Dedifferentiated amniotic fluid mesenchymal stem cell (primary cell): ENCODE data around the gene ALOX15B.
"Not testable (repeated sequence)": the region's sequence is repeated elsewhere in the genome, so short reads cannot be mapped to it uniquely, and the experiment has no call there.

ENCODE experiments used
- DNase-seq: peaks from one replicate; pipeline ENCODE4 v3.0.0-alpha.2; 2016; ENCODE audit errors: extremely low spot score

The ALOX15B gene

DNA sequence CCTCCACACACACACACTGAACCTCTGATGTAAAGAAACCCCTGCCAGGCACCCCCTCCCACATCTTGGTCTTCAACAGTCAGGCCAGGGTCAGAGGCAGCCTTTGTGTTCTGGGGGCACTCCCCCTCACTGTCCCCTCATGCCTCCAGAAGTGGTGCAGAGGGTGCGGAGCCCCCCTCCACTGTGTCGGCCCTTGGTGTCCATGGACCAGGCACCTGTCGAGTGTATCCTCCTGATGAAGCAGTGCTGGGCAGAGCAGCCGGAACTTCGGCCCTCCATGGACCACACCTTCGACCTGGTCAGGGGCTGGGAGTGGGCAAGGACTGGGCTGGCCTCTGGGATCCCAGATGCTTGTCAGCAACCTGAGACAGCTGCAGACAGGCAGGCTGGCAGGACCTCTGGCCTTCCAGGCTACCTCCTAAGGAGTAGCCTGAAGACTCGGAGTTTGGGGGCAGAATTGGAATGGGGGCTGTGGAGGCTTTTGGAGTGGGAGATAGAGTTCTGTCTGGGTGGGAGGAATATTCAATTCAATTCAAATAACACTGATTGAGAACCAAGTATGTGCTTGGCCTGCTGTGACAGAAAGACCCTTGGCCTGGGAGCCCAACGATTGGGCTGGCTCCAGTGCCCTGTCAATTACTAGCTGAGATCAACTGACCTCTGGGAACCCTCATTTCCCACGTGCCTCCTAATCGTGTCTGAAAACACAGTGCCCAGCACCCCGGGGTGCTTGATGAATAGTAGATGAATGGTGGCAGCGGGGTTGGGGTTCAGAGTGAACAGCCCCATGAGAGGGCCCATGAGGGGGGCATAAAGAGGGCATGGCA, 24.9 kb upstream of the ALOX15B start:
- no peak for DNase-seq

DNA sequence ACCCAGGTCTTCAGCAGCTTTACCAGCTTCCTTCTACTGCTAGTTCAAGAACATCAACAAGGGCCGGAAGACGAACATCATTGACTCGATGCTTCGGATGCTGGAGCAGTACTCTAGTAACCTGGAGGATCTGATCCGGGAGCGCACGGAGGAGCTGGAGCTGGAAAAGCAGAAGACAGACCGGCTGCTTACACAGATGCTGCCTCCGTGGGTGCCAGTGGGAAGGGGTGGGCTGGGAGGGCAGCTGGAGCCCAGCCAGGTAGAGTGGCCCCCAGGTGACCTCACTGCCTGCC, 24.4 kb upstream of the ALOX15B start:
- no peak for DNase-seq

DNA sequence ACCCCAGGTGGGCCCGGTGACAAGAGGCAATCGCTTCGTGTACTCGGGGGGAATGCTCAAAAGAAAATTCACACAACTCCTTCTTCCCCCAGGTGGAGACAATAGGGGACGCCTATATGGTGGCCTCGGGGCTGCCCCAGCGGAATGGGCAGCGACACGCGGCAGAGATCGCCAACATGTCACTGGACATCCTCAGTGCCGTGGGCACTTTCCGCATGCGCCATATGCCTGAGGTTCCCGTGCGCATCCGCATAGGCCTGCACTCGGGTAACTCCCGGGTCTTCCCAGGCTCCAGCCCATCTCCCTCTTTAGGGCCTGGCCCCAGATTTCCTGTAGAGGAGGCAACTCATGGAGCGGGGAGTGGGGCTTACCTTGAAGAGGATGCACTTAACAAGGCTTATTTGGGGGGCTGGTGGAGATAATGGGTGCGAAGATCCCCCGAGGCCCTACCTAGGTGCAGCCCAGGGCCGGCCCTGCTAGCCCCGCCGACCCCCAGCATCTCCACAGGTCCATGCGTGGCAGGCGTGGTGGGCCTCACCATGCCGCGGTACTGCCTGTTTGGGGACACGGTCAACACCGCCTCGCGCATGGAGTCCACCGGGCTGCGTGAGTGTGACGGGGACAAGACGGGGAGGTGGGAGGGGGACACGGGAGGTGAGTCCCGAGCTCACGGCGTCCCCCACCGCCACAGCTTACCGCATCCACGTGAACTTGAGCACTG, 23.5 kb upstream of the ALOX15B start:
- no peak for DNase-seq

DNA sequence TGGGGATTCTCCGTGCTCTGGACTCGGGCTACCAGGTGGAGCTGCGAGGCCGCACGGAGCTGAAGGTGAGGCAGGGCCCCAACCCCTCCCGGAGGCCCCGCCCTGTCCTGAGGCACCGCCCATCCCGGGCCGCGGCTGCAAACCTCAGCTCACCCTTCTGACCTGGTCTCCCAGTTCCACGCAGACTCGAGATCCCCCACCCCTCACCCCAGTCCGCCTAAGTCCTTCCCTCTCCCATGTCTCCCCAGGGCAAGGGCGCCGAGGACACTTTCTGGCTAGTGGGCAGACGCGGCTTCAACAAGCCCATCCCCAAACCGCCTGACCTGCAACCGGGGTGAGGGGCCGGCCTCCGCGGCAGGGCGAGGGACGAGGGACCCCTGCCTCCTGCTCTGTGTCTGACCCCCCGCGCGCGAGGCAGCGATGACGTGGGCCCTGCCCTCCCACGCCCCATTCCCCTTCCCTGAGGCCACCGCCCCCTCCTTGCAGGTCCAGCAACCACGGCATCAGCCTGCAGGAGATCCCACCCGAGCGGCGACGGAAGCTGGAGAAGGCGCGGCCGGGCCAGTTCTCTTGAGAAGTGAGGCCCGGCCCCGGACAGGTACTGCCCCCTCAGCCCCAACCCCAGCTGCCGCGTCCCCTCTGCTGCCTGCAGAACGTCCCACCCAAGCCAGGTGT, 22.8 kb upstream of the ALOX15B start:
- no peak for DNase-seq

DNA sequence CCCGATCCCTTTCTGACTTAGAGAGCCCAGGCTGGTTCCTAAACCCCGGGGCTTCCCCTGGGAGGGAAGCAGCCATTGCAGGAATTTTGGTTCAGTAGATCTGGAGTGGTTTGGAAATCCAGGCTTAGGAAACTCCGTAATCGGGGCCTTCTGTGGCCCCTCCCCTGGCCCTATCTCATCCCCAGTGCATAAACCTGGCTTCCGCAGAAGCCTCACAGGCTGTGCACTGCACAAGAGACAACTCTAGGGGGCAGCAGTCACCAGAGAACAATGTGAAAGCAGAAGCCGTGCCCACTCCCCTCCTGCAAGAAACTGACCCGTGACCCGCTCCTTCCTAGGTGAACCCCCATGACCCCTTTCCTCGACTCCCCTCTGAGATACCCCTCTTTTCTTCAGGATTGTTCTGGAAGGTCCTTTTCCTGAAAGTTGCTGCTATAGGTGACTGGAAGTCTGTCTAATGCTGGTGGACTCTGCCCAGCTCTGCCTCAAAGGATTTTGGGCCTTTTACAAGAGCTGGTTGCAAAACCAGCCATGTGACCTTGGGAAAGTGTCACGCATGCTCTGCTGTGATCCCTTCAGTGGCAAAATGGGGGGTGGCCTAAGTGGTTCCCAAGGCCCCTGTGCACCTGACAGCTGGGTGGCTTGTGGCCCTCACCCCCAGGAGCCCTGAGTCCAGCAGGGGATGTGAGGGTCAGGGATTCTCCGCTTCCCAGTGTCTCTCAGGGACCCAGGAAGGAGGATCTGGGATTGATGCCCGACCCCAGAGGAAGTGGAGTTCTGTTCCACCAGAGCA, 22.0 kb upstream of the ALOX15B start:
- no peak for DNase-seq

DNA sequence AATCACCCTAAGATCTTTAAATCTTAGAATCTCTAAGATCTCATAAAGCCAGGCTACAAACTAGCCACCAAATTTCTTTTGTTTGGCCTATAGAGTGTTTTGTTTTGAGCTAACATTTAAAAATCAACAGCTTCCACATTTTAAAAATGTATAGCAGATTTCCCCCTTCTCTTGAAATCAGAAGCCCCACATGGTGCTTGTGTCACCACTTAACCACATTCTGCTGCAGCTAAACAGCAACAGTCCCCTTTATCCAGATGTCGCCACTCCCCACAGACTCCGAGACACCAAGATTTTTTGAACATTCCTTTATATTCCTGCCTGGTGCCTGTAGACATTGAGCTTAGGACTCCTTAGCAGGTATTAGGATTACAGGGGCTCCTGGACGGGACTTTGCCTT, 20.4 kb upstream of the ALOX15B start:
- no peak for DNase-seq

DNA sequence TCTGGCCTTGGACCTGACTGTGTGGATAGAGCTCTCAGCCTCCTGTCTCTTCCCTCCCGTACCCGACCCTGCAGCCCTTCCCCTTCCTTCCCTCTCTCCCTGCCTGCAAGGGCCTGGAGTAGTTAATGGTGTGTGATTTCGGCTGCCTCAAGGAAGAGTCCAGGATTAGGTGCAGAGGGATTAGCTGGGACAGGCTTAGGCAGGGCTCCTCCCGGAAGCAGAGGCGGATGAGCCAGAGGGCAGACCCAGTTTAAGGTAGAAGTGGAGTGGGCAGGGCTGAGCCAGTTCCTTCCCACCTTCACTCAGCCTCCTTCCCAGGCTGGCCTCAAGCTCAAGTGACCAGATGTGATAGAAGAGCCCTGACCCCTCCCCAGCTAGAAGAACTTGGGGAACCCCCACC, 19.7 kb upstream of the ALOX15B start:
- DNase-seq: no peak

DNA sequence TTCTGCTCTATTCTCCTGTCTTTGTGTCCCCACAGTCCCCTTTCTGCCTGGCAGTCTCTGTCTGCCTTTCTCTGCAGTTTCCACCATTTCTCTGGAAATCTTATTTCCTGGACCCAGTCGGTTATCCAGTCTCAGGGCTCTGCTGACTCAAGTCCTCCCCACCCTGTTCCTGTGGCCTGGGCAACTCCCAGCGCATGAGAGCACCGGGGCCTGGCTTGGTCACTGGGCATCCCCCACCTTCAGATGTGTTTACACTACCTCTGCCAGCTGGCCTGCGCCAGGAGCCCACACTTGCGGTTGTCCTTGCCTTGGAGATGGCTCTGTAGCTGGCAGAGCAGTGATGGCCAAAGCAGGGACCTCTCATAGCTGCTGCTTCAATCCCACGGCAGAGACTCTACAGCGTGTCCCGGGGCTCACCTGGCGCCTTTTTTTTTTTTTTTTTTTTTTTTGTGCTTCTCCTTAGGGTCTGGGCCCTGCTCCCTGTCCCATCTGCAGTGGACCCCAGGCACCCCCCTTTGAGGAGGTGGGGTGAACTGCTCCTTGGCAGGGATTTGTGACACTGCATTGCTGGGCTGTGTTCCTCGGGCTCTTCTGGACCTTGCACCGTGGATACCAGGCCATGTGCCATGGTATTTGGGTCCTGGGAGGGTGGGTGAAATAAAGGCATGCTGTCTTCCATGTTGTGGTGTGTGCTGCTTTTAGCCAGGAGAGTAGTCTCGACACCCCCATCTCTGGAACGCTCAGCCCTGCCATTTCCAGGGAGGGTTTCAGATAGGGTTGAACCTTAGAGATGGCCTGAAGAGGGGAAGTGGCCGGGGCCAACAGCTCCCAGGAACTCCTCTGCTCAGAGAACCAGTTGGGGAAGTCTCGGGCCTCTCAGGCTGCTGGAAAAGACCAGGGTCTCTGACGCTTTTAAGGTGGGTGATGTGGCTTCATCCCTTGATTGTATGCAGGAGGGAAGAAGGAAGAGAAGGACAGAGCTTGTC, 18.9 kb upstream of the ALOX15B start:
- DNase-seq: no peak

DNA sequence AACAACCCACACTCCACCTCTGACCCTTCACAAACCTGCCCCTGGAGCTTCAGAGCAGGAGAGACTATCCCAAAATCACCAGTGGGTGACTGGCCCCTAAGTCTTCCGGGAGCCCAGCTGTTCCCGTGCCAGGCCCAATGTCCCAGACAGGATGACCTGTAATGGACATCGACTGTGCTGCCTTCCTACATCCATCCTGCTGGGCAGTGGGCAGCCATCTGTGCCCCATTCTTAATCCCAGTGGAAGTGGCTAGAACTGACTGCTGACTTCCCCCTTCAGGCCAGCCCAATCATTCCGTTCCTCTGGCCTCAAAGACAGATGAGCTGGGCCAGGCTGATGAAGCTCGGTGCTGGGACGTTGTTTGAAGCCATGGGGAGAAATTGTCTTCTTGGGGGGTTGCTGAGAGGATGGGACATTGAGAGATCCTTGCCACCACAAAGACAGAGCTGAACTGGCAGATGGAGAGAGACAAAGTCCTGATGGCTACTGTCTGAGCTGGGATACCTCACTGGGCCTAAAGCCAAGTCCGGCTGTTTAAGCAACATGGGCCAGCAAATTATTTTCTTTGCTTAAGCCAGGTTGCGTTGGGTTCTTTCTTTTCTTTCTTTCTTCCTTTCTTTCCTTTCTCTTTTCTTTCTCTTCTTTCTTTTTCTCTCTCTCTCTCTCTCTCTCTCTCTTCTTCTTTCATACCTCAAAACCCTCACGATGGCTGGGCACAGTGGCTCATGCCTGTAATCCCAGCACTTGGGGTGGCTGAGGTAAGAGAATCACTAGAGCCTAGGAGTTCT, 17.9 kb upstream of the ALOX15B start:
- no peak for DNase-seq

DNA sequence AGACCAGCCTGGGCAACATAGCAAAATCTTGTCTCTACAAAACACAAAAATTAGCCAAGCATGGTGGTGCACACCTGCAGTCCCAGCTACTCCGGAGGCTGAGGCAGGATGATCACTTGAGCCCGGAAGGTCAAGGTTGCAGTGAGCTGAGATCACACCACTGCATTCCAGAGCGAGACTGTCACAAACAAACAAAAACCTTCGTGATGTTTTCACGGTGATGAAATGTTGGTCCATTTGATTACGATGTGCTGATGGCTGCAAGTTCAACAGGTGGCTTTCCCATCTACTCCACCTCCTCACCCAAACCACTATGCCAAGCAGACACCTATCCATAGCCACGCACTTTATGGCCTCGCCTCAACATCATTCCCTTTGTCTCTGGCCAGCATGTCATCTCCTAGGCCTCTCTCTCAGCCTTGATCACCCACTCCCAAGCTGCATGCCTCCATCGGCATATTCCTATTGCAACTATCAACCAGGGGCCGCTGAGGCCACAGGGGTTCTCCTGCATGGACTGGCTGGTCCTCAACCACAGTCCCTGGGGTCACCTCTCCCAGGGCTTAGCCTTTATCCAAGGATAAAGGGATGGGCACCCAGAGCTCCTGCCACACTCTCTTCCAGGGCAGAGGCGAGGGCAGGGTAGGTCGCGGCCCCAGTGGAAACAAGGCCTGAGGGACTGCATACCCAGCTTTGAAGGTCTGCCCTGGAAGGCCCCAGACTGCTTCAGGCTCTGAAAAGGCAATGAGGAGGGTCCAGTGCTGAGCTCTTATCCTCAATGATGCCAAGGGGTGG, 17.1 kb upstream of the ALOX15B start:
- no peak for DNase-seq

DNA sequence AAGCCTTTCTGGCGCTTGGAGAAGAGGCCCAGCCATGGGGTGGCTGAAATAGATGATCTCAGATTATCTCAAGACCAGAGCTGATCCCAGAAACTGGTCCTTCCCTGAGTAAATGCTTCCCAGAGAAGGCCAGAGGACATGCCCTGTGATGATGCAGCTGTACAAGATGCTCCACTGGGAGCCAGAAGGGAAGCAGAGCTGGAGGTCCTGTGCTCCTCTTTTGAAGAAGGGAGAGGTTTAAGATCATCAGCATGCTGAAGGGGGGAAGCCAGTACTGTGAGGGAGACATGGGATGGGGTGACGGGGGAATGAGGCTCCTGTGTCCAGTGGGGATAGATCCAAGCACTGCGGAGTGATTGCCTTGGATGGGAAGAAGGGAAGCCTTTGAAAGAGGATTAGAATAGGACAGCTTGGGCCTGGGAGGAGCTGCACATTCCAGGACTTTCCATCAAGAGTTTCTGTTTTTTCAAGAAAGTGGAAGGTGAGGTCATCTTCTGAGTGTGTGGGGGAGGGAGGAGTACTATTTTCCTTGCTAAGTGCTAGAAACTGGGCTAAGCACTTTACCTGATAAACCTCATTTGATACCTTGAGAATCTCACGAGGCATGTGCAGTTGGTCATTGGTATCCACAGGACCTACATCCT, 16.4 kb upstream of the ALOX15B start:
- no peak for DNase-seq

DNA sequence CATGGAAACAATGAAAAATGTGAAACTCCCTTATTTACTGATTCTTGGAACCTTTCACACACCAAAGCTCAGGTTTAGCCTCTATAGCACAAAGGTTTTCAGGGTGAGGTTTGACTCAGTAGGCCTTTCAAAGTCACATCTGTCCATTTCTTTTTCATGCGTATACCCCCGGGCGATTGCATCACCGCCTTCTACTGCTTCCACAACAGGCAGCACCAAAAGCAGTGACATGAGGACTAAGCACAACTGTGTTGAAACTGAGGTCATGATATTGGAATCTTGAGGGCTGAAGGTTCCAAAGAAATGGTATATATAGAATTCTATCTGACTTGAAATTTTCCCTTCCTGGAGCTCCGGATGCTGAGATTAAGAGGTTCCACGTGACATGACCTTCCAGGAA, 14.7 kb upstream of the ALOX15B start:
- DNase-seq: not testable (repeated sequence)

DNA sequence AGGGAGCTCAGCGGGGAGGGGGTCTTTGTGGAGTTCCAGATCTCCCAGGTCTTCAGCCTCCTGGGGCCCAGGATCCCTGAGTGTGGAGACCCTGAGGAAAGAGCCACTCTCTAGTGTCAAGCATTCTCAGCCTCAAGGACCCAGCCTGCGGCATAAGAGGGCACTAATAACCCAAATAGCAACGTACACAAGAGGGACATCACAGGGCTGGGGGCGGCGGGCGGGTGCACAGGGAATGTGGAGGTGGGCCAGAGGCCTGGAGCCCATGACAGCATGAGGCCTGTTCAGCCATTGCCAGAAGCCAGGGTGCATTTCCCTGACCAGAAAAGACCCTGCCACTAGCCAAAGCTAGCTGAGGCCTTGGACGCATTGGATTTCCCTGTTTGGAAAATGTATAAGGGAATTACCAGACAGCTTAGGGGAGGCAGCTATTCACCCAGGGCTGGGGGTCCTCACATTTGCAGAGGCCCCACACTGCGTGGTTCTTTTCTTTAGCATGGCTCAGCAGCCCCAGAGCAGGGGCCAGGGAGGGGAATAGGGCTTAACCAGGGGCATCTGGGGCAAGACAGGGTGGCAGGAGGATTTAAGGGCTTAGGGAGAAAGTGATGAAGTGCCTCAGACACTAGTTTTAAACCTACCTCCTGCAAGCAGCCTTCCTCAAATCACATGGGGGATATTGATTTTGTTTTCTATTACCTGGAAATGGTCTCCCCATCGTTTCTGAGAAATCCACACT, 13.5 kb upstream of the ALOX15B start:
- no peak for DNase-seq

DNA sequence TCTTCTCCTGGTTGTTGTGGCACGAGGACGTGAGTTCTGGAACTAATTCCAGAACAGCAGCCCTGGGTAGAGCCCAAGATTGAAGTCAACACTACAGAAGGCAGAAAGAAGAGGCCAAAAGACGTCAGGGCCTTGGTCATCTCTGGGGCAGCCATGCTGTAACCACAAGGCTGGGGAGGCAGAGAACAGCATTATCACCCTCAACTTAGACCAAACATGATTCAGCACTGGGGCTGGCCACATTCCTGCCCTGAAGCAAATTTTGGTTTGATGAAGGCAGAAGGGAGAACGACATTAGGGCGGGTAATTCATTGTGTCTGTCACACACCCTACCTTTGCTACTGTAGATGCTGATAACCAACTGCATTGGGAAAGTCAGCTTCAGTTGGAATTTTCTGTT, 9.7 kb upstream of the ALOX15B start:
- DNase-seq: no peak

DNA sequence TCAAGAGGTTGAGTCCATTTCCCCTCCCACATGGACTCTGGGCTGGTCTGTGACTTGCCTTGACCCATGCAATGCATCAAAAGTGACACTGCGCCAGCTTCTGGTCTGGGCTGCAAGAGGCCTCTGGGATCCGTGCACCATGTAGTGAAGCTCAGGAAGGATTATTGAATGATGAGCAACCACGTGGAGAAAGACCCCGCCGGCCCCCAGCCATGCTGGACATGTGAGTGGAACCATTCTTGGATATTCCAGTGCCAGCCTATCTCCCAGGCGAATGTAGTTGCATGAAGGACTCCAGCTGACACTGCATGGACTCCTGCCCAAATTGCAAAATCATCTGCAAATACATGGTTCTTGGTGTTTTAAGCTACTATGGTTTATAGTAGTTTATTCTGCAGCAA, 7.6 kb upstream of the ALOX15B start:
- DNase-seq: no peak

DNA sequence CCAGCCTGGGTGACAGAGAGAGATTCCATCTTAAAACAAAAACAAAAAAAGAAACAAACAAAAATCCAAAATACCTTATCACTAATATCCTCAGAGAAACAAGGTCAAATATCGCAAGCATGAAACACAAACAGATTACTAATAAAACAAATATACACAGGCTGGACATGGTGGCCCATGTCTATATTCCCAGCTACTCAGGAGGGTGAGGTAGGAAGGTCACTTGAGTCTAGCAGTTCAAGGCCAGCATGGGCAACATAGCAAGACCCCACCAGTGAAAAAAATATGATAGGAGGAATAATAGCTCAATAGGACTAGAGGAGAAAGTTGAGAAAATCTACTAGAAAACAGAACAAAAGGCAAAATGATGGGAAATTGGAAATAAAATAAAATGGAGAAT, 6.9 kb upstream of the ALOX15B start:
- no peak for DNase-seq

DNA sequence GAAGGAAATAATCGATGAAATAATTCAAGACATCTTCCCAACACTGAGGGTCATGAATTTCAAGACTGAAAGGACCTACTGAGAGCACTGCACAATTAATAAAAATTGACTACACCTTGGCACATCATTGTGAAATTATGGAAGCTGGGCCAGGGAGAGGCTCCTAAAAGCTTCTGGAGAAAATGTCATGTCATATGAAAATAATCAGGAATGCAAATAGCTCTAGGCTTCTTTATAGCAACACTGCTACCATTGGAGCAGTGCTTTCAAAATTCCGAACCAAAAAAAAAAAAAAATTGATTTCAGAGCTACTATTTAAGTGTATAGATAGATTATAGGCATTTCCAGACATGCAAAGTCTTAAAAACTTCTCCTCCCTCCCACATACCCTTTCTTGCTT, 6.4 kb upstream of the ALOX15B start:
- no peak for DNase-seq

DNA sequence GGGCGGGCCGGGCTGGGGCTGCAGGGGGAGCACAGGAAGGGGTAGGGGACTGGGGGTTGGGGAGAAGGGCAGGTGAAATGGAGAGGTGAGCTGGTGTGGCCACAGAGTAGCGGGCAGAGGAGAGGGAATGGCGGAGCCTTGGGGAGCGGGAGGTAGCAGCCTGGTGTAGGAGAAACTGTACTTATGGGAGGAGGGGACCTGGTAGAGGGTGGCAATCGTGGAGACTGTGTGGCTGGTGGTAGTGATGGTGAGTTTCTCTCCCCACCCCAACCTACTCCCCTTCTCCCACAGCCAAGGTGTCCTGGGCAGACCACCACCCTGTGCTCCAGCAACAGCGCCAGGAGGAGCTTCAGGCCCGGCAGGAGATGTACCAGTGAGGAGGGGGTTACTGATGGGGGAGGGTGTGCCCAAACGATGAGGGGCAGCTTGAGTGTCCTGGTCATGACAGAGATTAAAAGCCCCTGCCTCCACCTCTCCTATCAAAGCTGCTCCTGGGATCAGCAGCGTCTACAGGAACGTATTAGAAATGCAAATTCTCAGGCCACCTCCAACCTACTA, 831 bp downstream of the ALOX15B start:
- DNase-seq: no peak
